Measurements from ENCODE around the gene EXPH5.
"Not testable (repeated sequence)": the region's sequence is repeated elsewhere in the genome, so short reads cannot be mapped to it uniquely, and the experiment has no call there.

Gene EXPH5

GRCh38 chr11:108617055-108617454 lies 23.5 kb upstream of the EXPH5 start:
- no peak for ATAC-seq
- Mint-ChIP-seq H3K9me3 (no peaks in the 10 kb centered on the region), H3K4me1 (no peaks in the 10 kb centered on the region), H3K4me3 (no peak overlapping the region), H3K27ac (no peak overlapping the region), H3K36me3 (no peaks in the 10 kb centered on the region), H3K27me3 (peaks cover 56% of the 10 kb centered on the region)

DNA sequence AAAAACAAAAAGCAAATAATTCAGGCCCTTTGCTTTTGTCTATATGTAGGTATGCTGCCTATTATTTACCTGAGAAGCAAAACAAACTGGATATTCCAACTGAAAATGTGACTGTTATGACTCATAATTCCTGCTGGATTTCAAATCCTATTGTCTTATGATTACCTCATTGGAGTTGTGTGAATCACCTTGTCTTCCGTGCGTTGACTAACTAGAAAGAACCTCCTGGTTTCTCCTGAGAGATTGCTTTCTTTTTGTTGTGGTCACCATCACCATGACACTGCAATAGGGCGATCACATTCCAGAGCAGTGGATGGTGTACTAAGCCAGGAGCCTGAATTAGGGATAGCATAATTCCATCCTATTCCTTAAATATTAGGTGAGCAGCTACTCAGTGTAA lies 23.0 kb upstream of the EXPH5 start:
- no peaks in the 10 kb centered on the region for H3K36me3 Mint-ChIP-seq
- H3K4me1 Mint-ChIP-seq: no peaks in the 10 kb centered on the region
- H3K4me3 Mint-ChIP-seq: no peak overlapping the region
- H3K9me3 Mint-ChIP-seq: no peaks in the 10 kb centered on the region
- peaks cover 56% of the 10 kb centered on the region for H3K27me3 Mint-ChIP-seq
- ATAC-seq: no peak
- H3K27ac Mint-ChIP-seq: no peak overlapping the region

GRCh38 chr11:108614086-108614485 lies 20.5 kb upstream of the EXPH5 start:
- Mint-ChIP-seq H3K9me3 (no peaks in the 10 kb centered on the region), H3K4me3 (no peak overlapping the region), H3K36me3 (no peaks in the 10 kb centered on the region), H3K27ac (no peak overlapping the region), H3K27me3 (peaks cover 32% of the 10 kb centered on the region), H3K4me1 (no peaks in the 10 kb centered on the region)
- ATAC-seq: no peak

DNA sequence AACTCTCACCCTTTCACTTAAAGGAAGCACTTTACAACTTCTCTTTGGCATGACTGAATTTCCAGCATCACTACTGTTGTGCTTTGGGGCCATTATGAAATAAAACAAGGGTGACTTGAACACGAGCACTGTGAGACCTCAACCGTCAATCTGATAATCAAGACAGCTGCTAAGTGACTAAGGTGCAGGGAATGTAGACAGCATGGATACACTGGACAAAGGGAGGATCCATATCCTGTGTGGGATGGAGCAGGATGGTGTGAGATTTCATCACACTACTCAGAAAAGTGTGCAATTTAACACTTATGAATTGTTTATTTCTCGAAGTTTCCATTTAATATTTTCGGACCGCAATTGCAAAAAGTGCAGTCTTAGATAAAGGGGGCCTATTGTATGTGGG lies 16.1 kb upstream of the EXPH5 start:
- no peak for ATAC-seq
- Mint-ChIP-seq H3K27ac (no peak overlapping the region), H3K27me3 (peaks cover 32% of the 10 kb centered on the region), H3K4me3 (no peak overlapping the region), H3K4me1 (no peaks in the 10 kb centered on the region), H3K36me3 (no peaks in the 10 kb centered on the region), H3K9me3 (no peaks in the 10 kb centered on the region)

GRCh38 chr11:108608548-108608947 lies 15.0 kb upstream of the EXPH5 start:
- no peak overlapping the region for H3K4me3 Mint-ChIP-seq
- H3K27me3 Mint-ChIP-seq: peaks cover 30% of the 10 kb centered on the region
- H3K4me1 Mint-ChIP-seq: no peaks in the 10 kb centered on the region
- no peak for ATAC-seq
- H3K9me3 Mint-ChIP-seq: no peaks in the 10 kb centered on the region
- no peaks in the 10 kb centered on the region for H3K36me3 Mint-ChIP-seq
- H3K27ac Mint-ChIP-seq: no peak overlapping the region

- H3K36me3 Mint-ChIP-seq: no peaks in the 10 kb centered on the region
- H3K27ac Mint-ChIP-seq: no peak overlapping the region
- H3K4me1 Mint-ChIP-seq: no peaks in the 10 kb centered on the region
- no peaks in the 10 kb centered on the region for H3K9me3 Mint-ChIP-seq
- ATAC-seq: no peak
- peaks cover 40% of the 10 kb centered on the region for H3K27me3 Mint-ChIP-seq
- H3K4me3 Mint-ChIP-seq: no peak overlapping the region
Observed at GRCh38 chr11:108606495-108607160, 13.1 kb upstream of the EXPH5 start.

DNA sequence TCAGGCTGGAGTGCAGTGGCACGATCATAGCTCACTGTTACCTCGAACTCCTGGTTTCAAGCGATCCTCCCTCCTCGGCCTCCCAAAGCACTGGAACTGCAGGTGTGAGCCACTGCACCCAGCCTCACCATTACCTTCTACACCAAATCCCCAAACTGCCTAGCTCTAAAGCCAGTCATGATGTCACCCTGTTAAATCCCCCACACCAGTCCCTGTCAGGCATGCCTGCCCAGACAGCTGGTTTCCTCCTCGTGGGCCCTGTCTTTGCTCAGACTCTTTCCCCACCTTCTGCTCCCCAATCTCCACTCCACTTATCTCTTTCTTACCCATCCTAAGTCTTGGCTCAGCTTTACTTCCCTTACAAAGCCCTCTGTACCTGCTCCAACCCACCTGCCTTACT lies 12.5 kb upstream of the EXPH5 start:
- no peaks in the 10 kb centered on the region for H3K36me3 Mint-ChIP-seq
- H3K27ac Mint-ChIP-seq: no peak overlapping the region
- H3K27me3 Mint-ChIP-seq: peaks cover 41% of the 10 kb centered on the region
- H3K4me1 Mint-ChIP-seq: no peaks in the 10 kb centered on the region
- peak; percentile 14 for ATAC-seq
- H3K4me3 Mint-ChIP-seq: no peak overlapping the region
- no peaks in the 10 kb centered on the region for H3K9me3 Mint-ChIP-seq

- H3K4me3 Mint-ChIP-seq: not testable (repeated sequence)
Observed at GRCh38 chr11:108602818-108603217, 9.2 kb upstream of the EXPH5 start.

DNA sequence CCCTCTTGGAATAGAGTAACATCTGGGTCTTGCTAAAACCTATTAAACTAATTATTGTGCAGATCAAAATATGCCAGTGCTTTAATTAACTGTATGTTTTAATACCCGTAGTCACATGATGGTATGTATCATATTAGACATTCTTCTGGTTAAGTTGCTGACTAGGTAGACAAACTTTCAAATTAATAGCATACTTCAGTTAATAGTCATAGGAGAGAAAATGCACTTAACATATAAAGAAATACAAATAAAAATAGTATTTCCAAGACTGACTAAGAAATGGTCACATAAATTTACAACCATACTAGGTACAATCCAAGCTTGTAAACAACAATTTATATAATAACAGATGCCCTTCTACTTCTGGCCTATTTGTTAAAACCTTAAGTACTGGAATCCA lies 7.6 kb upstream of the EXPH5 start:
- Mint-ChIP-seq H3K27ac (no peak overlapping the region), H3K4me1 (no peaks in the 10 kb centered on the region), H3K27me3 (peaks cover 46% of the 10 kb centered on the region), H3K9me3 (no peaks in the 10 kb centered on the region), H3K4me3 (no peak overlapping the region), H3K36me3 (no peaks in the 10 kb centered on the region)
- no peak for ATAC-seq

More at GRCh38 chr11:108602818-108603217, 9.2 kb upstream of the EXPH5 start:
- not testable (repeated sequence) for H3K36me3 Mint-ChIP-seq, H3K27ac Mint-ChIP-seq, H3K9me3 Mint-ChIP-seq, H3K4me1 Mint-ChIP-seq, ATAC-seq
- H3K27me3 Mint-ChIP-seq: peaks cover 44% of the 10 kb centered on the region

DNA sequence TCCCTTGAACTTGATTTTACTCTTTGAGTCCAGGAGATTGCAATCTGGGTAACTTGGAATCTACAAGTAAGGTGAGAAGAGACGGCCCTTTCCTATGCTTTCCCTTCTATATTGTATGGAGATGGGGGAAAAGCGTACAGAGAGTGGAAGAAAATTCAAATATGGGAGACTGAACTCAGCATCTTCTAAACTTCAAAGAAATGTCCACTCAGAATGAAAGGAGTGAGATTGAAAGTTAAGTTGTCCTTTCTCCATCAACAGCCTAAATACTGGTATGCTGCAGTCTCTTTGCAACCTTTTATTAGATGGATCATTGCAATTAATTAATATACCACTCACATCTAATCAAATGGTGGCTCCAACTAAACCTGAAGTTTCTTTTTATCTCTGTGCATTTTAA lies 6.4 kb upstream of the EXPH5 start:
- H3K4me3 Mint-ChIP-seq: no peak overlapping the region
- ATAC-seq: no peak
- no peaks in the 10 kb centered on the region for H3K9me3 Mint-ChIP-seq
- no peaks in the 10 kb centered on the region for H3K36me3 Mint-ChIP-seq
- H3K4me1 Mint-ChIP-seq: no peaks in the 10 kb centered on the region
- peaks cover 52% of the 10 kb centered on the region for H3K27me3 Mint-ChIP-seq
- no peak overlapping the region for H3K27ac Mint-ChIP-seq

DNA sequence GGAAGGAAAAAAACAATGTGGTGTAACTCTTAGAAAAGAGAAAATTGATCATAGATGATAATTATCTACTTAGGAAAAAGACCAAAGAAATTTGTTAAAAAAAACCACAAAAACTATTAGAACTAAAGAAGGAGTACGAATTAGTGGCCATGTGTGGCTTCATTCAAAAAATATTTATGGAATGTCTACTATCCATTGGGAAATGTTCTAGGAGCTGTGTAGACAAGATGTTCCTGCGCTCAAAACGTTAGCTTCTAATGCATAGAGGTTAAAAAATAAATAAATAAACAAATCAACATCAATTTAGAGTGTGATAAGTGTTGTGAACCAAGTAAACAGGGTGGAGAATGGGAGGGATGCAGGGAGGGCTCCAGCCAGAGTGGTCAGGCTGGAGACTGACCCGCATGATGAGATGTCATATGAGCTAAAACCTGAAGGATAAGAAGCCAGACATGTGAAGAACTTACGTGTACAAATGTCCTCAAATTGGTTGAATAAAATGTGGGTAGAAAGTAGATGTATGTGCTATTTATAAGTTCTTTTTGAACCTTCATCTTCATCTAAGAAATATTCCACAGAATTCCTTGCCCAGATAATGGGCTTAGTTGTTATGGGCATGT lies 4.3 kb upstream of the EXPH5 start:
- H3K4me1 Mint-ChIP-seq: peaks cover 12% of the 10 kb centered on the region
- no peak for ATAC-seq

GRCh38 chr11:108596701-108597100 lies 3.1 kb upstream of the EXPH5 start:
- H3K27me3 Mint-ChIP-seq: peaks cover 59% of the 10 kb centered on the region
- no peaks in the 10 kb centered on the region for H3K36me3 Mint-ChIP-seq
- ATAC-seq: no peak
- H3K27ac Mint-ChIP-seq: no peak overlapping the region
- no peaks in the 10 kb centered on the region for H3K9me3 Mint-ChIP-seq
- H3K4me1 Mint-ChIP-seq: peaks cover 18% of the 10 kb centered on the region
- no peak overlapping the region for H3K4me3 Mint-ChIP-seq

More for the DNA sequence above, 4.3 kb upstream of the EXPH5 start:
- no peaks in the 10 kb centered on the region for H3K9me3 Mint-ChIP-seq
- H3K36me3 Mint-ChIP-seq: no peaks in the 10 kb centered on the region
- H3K4me3 Mint-ChIP-seq: no peak overlapping the region
- H3K27ac Mint-ChIP-seq: no peak overlapping the region
- peaks cover 62% of the 10 kb centered on the region for H3K27me3 Mint-ChIP-seq

DNA sequence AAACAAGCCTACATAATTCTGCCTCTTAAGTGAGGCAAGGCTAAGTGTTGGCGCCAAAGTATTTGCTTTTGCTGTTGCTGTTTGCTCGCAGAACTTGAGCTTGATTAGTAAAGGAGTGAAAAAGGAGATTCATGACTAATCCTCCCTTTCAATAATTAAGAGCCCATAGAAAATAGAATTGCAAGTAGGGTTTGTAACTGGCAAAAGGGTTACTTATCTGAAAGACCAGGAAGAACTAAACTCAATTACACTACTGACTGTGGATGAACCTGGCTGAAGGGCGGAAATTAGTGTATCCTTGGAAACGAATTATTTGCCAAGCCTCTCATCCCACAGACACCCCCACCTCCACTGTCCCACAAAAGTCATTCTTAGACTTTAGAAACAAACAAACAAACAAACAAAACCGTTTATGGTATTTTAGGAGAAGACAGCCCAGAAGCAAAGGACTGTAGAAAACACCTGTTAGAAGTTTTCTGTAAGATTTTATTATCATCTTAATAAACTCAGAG lies 411 bp upstream of the EXPH5 start:
- Mint-ChIP-seq H3K4me3 (peak overlapping the region; percentile 99), H3K27me3 (peaks cover 57% of the 10 kb centered on the region), H3K27ac (peak overlapping the region; percentile 88), H3K4me1 (peaks cover 18% of the 10 kb centered on the region), H3K36me3 (no peaks in the 10 kb centered on the region), H3K9me3 (no peaks in the 10 kb centered on the region)
- ATAC-seq: no peak

GRCh38 chr11:108592591-108593213 lies 866 bp downstream of the EXPH5 start:
- H3K27ac Mint-ChIP-seq: peak overlapping the region; percentile 88
- H3K36me3 Mint-ChIP-seq: no peaks in the 10 kb centered on the region
- peaks cover 45% of the 10 kb centered on the region for H3K27me3 Mint-ChIP-seq
- peaks cover 18% of the 10 kb centered on the region for H3K4me1 Mint-ChIP-seq
- H3K4me3 Mint-ChIP-seq: peak overlapping the region; percentile 99
- no peaks in the 10 kb centered on the region for H3K9me3 Mint-ChIP-seq
- ATAC-seq: peak; percentile 31

- H3K9me3 Mint-ChIP-seq: no peaks in the 10 kb centered on the region
- peaks cover 43% of the 10 kb centered on the region for H3K27me3 Mint-ChIP-seq
- no peaks in the 10 kb centered on the region for H3K36me3 Mint-ChIP-seq
- H3K4me3 Mint-ChIP-seq: no peak overlapping the region
- H3K27ac Mint-ChIP-seq: no peak overlapping the region
- no peak for ATAC-seq
- H3K4me1 Mint-ChIP-seq: peaks cover 18% of the 10 kb centered on the region
Observed at GRCh38 chr11:108591893-108592292, 1.7 kb downstream of the EXPH5 start.

DNA sequence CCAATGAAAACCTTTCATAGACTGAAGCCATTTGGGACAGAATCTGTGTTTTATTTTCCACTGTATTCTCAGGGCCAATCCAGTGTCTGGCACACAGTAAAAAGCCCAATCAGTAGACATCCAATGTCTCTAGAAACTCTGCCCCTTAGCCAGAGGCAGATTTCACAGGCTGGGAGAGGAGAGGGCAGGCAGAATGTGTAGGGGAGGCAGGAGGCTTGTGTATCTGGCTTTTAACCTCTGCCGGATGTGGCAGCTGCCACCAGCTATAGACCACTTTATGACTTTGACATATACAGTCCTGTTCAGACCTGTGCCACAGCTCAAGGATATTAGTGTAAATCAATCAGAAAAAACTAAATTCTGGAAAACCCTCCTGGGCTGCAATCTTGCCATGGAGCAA lies 4.4 kb downstream of the EXPH5 start:
- H3K9me3 Mint-ChIP-seq: no peaks in the 10 kb centered on the region
- H3K27ac Mint-ChIP-seq: no peak overlapping the region
- H3K36me3 Mint-ChIP-seq: no peaks in the 10 kb centered on the region
- no peak for ATAC-seq
- peaks cover 18% of the 10 kb centered on the region for H3K4me1 Mint-ChIP-seq
- H3K4me3 Mint-ChIP-seq: no peak overlapping the region
- H3K27me3 Mint-ChIP-seq: peaks cover 21% of the 10 kb centered on the region
